ENCODE measurements around the gene F11R. TPM values are rescaled to one million over a fixed set of nuclear protein-coding genes. Genes with fewer than 3 reads are reported as not detected.
"Not testable (repeated sequence)": the region's sequence is repeated elsewhere in the genome, so short reads cannot be mapped to it uniquely, and the experiment has no call there.

The F11R gene
- total RNA-seq, 2 donors from 2014 or later: 43.6 to 104 TPM

GRCh38 chr1:161037661-161038522 is 16.9 kb upstream of the F11R start:
- no peaks in the 10 kb centered on the region for H3K9me3 ChIP-seq
- no peaks in the 10 kb centered on the region for H3K4me1 ChIP-seq (replicated peaks)
- WGBS: 27% methylated on average over 21 of the region's 21 CpGs
- intact Hi-C loops (cut with DNase I): no loop called here
- peak; percentile 59 for DNase-seq (ENCODE audit: low spot score)
- H3K36me3 ChIP-seq: peaks cover 6% of the 10 kb centered on the region in 2 donors
- no peaks in the 10 kb centered on the region for H3K27me3 ChIP-seq (replicated peaks; ENCODE audit: insufficient read depth)
- TF ChIP-seq POLR2A (IDR thresholded peaks at IDR 0.05) (no peak), CTCF (IDR thresholded peaks at IDR 0.05) (no peak), POLR2AphosphoS5 (IDR thresholded peaks at IDR 0.05) (no peak)
- H3K4me3 ChIP-seq: peak overlapping the region; percentile 56 to 74
- H3K27ac ChIP-seq: peak overlapping the region; percentile 86 to 87

GRCh38 chr1:161033751-161034150 is 12.8 kb upstream of the F11R start:
- H3K27me3 ChIP-seq (replicated peaks; ENCODE audit: insufficient read depth): no peaks in the 10 kb centered on the region
- no peaks in the 10 kb centered on the region for H3K36me3 ChIP-seq
- no peak overlapping the region for H3K4me3 ChIP-seq
- TF ChIP-seq POLR2AphosphoS5 (IDR thresholded peaks at IDR 0.05) (no peak), CTCF (IDR thresholded peaks at IDR 0.05) (no peak), POLR2A (IDR thresholded peaks at IDR 0.05) (no peak)
- no peak overlapping the region for H3K27ac ChIP-seq
- intact Hi-C loops (cut with DNase I): no loop called here
- H3K4me1 ChIP-seq (replicated peaks): no peaks in the 10 kb centered on the region
- DNase-seq (ENCODE audit: low spot score): no peak
- WGBS: 93% methylated on average over 3 of the region's 3 CpGs
- no peaks in the 10 kb centered on the region for H3K9me3 ChIP-seq

GRCh38 chr1:161032409-161032808 is 11.5 kb upstream of the F11R start:
- no peak overlapping the region for H3K27ac ChIP-seq
- no peak for TF ChIP-seq CTCF (IDR thresholded peaks at IDR 0.05)
- no peak for TF ChIP-seq POLR2A (IDR thresholded peaks at IDR 0.05)
- TF ChIP-seq POLR2AphosphoS5 (IDR thresholded peaks at IDR 0.05): no peak
- no peaks in the 10 kb centered on the region for H3K36me3 ChIP-seq
- no peaks in the 10 kb centered on the region for H3K27me3 ChIP-seq (replicated peaks; ENCODE audit: insufficient read depth)
- H3K9me3 ChIP-seq: no peaks in the 10 kb centered on the region
- no peak for DNase-seq (ENCODE audit: low spot score)
- no peak overlapping the region for H3K4me3 ChIP-seq
- intact Hi-C loops (cut with DNase I): no loop called here
- WGBS: 75% methylated on average over 1 of the region's 1 CpG
- H3K4me1 ChIP-seq (replicated peaks): no peaks in the 10 kb centered on the region

GRCh38 chr1:161031874-161032273 is 10.9 kb upstream of the F11R start:
- DNase-seq (ENCODE audit: low spot score): no peak
- Histone ChIP-seq H3K27ac (no peak overlapping the region), H3K27me3 (replicated peaks; ENCODE audit: insufficient read depth) (no peaks in the 10 kb centered on the region), H3K4me3 (no peak overlapping the region), H3K36me3 (no peaks in the 10 kb centered on the region), H3K9me3 (no peaks in the 10 kb centered on the region), H3K4me1 (replicated peaks) (no peaks in the 10 kb centered on the region)
- intact Hi-C loops (cut with DNase I): no loop called here
- WGBS: 77% methylated on average over 2 of the region's 2 CpGs
- no peak for TF ChIP-seq CTCF (IDR thresholded peaks at IDR 0.05)
- TF ChIP-seq POLR2A (IDR thresholded peaks at IDR 0.05): no peak
- no peak for TF ChIP-seq POLR2AphosphoS5 (IDR thresholded peaks at IDR 0.05)

GRCh38 chr1:161029466-161029865 is 8.5 kb upstream of the F11R start:
- H3K36me3 ChIP-seq; DNase-seq (ENCODE audit: low spot score); H3K27ac ChIP-seq; H3K4me1 ChIP-seq (replicated peaks); H3K27me3 ChIP-seq (replicated peaks; ENCODE audit: insufficient read depth); H3K4me3 ChIP-seq; H3K9me3 ChIP-seq; intact Hi-C loops (cut with DNase I): not testable (repeated sequence)
- 97% methylated on average over 27 of the region's 32 CpGs for WGBS

GRCh38 chr1:161026954-161027353 is 6.0 kb upstream of the F11R start:
- 43% methylated on average over 1 of the region's 1 CpG for WGBS
- DNase-seq (ENCODE audit: low spot score); H3K4me1 ChIP-seq (replicated peaks); H3K27ac ChIP-seq; H3K4me3 ChIP-seq; H3K36me3 ChIP-seq; H3K27me3 ChIP-seq (replicated peaks; ENCODE audit: insufficient read depth); intact Hi-C loops (cut with DNase I); H3K9me3 ChIP-seq: not testable (repeated sequence)

GRCh38 chr1:161022432-161022831 is 1.5 kb upstream of the F11R start:
- H3K4me1 ChIP-seq (replicated peaks); H3K9me3 ChIP-seq; H3K27me3 ChIP-seq (replicated peaks; ENCODE audit: insufficient read depth); H3K4me3 ChIP-seq; H3K36me3 ChIP-seq; DNase-seq (ENCODE audit: low spot score); intact Hi-C loops (cut with DNase I): not testable (repeated sequence)
- WGBS: 86% methylated on average over 12 of the region's 12 CpGs
- peak overlapping the region in 1 of 2 donors; percentile 60 for H3K27ac ChIP-seq

Measured in prostate gland (tissue), 2 donors.